Left lung (tissue), 10 donors: ENCODE results near the gene SGK2. TPM values are rescaled to one million over a fixed set of nuclear protein-coding genes. Genes with fewer than 3 reads are reported as not detected.

Experiments
- ATAC-seq: fragments of 200-7000 bp; cut with Tn5 transposase; one replicate; pipeline ENCODE4 v1.9.1; 2020; ENCODE audit warnings: moderate library complexity
- DNase-seq, 4 donors: peaks; one replicate each; pipeline ENCODE4 v3.0.0-alpha.2; 2013 to 2020
- H3K27ac ChIP-seq, 2 donors: fragments of 200-600 bp; sonication (generic) in 1 of 2; one replicate each; pipeline versions ENCODE4 v1.5.0 to v1.8.0; 2020 to 2021
- H3K27me3 ChIP-seq, 2 donors: fragments of 200-600 bp; sonication (generic) in 1 of 2; one replicate each; pipeline versions ENCODE4 v1.5.0 to v1.8.0; 2020 to 2021
- H3K36me3 ChIP-seq, 2 donors: fragments of 200-600 bp; sonication (generic) in 1 of 2; one replicate each; pipeline versions ENCODE4 v1.5.0 to v1.8.0; 2020 to 2021
- H3K4me1 ChIP-seq, 2 donors: fragments of 200-600 bp; one replicate each; pipeline ENCODE4 v1.8.0; 2021
- H3K4me3 ChIP-seq, 2 donors: fragments of 200-600 bp; sonication (generic) in 1 of 2; one replicate each; pipeline versions ENCODE4 v1.5.0 to v1.8.0; 2020 to 2021; ENCODE audit warnings: mild to moderate bottlenecking in 1 of 2
- H3K9me3 ChIP-seq, 2 donors: fragments of 200-600 bp; sonication (generic) in 1 of 2; one replicate each; pipeline versions ENCODE4 v1.5.0 to v1.8.0; 2020 to 2021
- CTCF ChIP-seq, 2 donors: fragments of 200-600 bp; sonication (generic) in 1 of 2; IDR thresholded peaks; one replicate each; pipeline versions ENCODE4 v1.5.0 to v1.8.0; 2021; ENCODE audit warnings: antibody characterized with exemption in 2 of 2
- intact Hi-C, 2 donors: fragments of 100-400 bp; cut with DNase I; formaldehyde crosslinking; loops; one replicate each; pipeline versions ENCODE4 v1.11.2 to v1.14.2; 2022
- polyA plus RNA-seq, 6 donors: library from polyadenylated mRNA; unstranded; fragments of 120-200 nt; gene quantifications; one replicate each; pipeline ENCODE4 v1.2.1, GENCODE V29; 2013; ENCODE audit not compliant: insufficient read length in 6 of 6
- total RNA-seq, 2 donors: library from RNA; stranded (reverse); fragmentation: NEBNext Ultra II Directional; extraction: Animal tissue kit (Norgen Biotek cat#: 25700); gene quantifications; one replicate each; pipeline ENCODE4 v1.2.1, GENCODE V29; 2021
- donor health status: DM: no; HTN: yes; CAD: no.
- donor health status: DM: no; HTN: no; CAD: no.

The SGK2 gene
- total and polyA plus RNA-seq, 8 donors, result 0.39 to 13.2 (median 10.4) TPM

- no peaks in the 10 kb centered on the region for H3K27me3 ChIP-seq
- peaks cover 0 to 10% of the 10 kb centered on the region in 2 donors for H3K36me3 ChIP-seq
- no peak overlapping the region for H3K27ac ChIP-seq
- no peak for TF ChIP-seq CTCF (IDR thresholded peaks at IDR 0.05)
- H3K4me1 ChIP-seq, result no peaks in the 10 kb centered on the region
- intact Hi-C loops, result no loop called here
- ATAC-seq (no peak), DNase-seq (no peak)
- no peak overlapping the region for H3K4me3 ChIP-seq
- H3K9me3 ChIP-seq, result no peaks in the 10 kb centered on the region
Measured at GRCh38 chr20:43532416-43533055, 26.3 kb upstream of the SGK2 start.

- TF ChIP-seq CTCF (IDR thresholded peaks at IDR 0.05), result no peak
- H3K27me3 ChIP-seq, result no peaks in the 10 kb centered on the region
- ATAC-seq (no peak), DNase-seq (no peak)
- H3K9me3 ChIP-seq, result no peaks in the 10 kb centered on the region
- H3K27ac ChIP-seq, result no peak overlapping the region
- H3K4me3 ChIP-seq, result no peak overlapping the region
- intact Hi-C loops, result no loop called here
- peaks cover 0 to 4% of the 10 kb centered on the region in 2 donors for H3K4me1 ChIP-seq
- H3K36me3 ChIP-seq, result peaks cover 0 to 10% of the 10 kb centered on the region in 2 donors
Measured at GRCh38 chr20:43533060-43533459, 25.8 kb upstream of the SGK2 start.

GRCh38 chr20:43534016-43534415 lies 24.8 kb upstream of the SGK2 start:
- Histone ChIP-seq H3K4me1 (peaks cover 0 to 8% of the 10 kb centered on the region in 2 donors), H3K36me3 (peaks cover 0 to 10% of the 10 kb centered on the region in 2 donors), H3K27me3 (no peaks in the 10 kb centered on the region), H3K9me3 (no peaks in the 10 kb centered on the region), H3K27ac (no peak overlapping the region), H3K4me3 (no peak overlapping the region)
- no peak for ATAC-seq
- intact Hi-C loops, result no loop called here
- DNase-seq, result no peak
- no peak for TF ChIP-seq CTCF (IDR thresholded peaks at IDR 0.05)

GRCh38 chr20:43534791-43535350 lies 24.0 kb upstream of the SGK2 start:
- H3K27ac ChIP-seq, result no peak overlapping the region
- H3K4me1 ChIP-seq, result peaks cover 0 to 8% of the 10 kb centered on the region in 2 donors
- DNase-seq, result no peak
- no peak for TF ChIP-seq CTCF (IDR thresholded peaks at IDR 0.05)
- H3K4me3 ChIP-seq, result no peak overlapping the region
- H3K9me3 ChIP-seq, result no peaks in the 10 kb centered on the region
- intact Hi-C loops, result no loop called here
- no peak for ATAC-seq
- no peaks in the 10 kb centered on the region for H3K27me3 ChIP-seq
- peaks cover 0 to 10% of the 10 kb centered on the region in 2 donors for H3K36me3 ChIP-seq

GRCh38 chr20:43535370-43536004 lies 23.3 kb upstream of the SGK2 start:
- Histone ChIP-seq H3K36me3 (peaks cover 0 to 11% of the 10 kb centered on the region in 2 donors), H3K9me3 (no peaks in the 10 kb centered on the region), H3K4me1 (peaks cover 0 to 8% of the 10 kb centered on the region in 2 donors), H3K4me3 (no peak overlapping the region), H3K27ac (no peak overlapping the region), H3K27me3 (no peaks in the 10 kb centered on the region)
- DNase-seq (no peak), ATAC-seq (no peak)
- TF ChIP-seq CTCF (IDR thresholded peaks at IDR 0.05), result no peak
- intact Hi-C loops, result no loop called here
